ENCODE data around the gene KHDRBS1. TPM values are rescaled to one million over a fixed set of nuclear protein-coding genes. Genes with fewer than 3 reads are reported as not detected.

KHDRBS1 gene
- total RNA-seq, 1 experiment from 2014 or later = 200 TPM

Other genes with a start within 250 kb of the KHDRBS1 start
- 45.4 and 49.5 TPM in 2 replicates for gene ADGRB2, start 249.5 kb upstream of the KHDRBS1 start, total RNA-seq (2014; rRNA removed; shearing (Covaris generic))
- gene SPOCD1, start 197.8 kb upstream of the KHDRBS1 start, total RNA-seq (2014; rRNA removed; shearing (Covaris generic)) = 11.8 and 25.3 TPM in 2 replicates
- gene PTP4A2, start 75.5 kb upstream of the KHDRBS1 start, total RNA-seq (2014; rRNA removed; shearing (Covaris generic)) = 280 and 436 TPM in 2 replicates
- gene TMEM39B, start 59.1 kb downstream of the KHDRBS1 start, total RNA-seq (2014; rRNA removed; shearing (Covaris generic)) = 10.3 and 19.0 TPM in 2 replicates
- gene KPNA6, start 94.2 kb downstream of the KHDRBS1 start, total RNA-seq (2014; rRNA removed; shearing (Covaris generic)) = 30.8 and 36.0 TPM in 2 replicates
- 52.9 and 72.8 TPM in 2 replicates for gene TXLNA, start 165.8 kb downstream of the KHDRBS1 start, total RNA-seq (2014; rRNA removed; shearing (Covaris generic))
- gene CCDC28B, start 186.7 kb downstream of the KHDRBS1 start, total RNA-seq (2014; rRNA removed; shearing (Covaris generic)) = 24.4 and 30.9 TPM in 2 replicates
- gene IQCC, start 191.8 kb downstream of the KHDRBS1 start, total RNA-seq (2014; rRNA removed; shearing (Covaris generic)) = 3.3 and 4.0 TPM in 2 replicates
- gene DCDC2B, start 195.2 kb downstream of the KHDRBS1 start, total RNA-seq (2014; rRNA removed; shearing (Covaris generic)) = not detected in 2 replicates
- 11.8 and 17.0 TPM in 2 replicates for gene TMEM234, start 208.5 kb downstream of the KHDRBS1 start, total RNA-seq (2014; rRNA removed; shearing (Covaris generic))
- gene EIF3I, start 208.5 kb downstream of the KHDRBS1 start, total RNA-seq (2014; rRNA removed; shearing (Covaris generic)) = 451 and 486 TPM in 2 replicates
- not detected in 2 replicates for gene FAM167B, start 233.4 kb downstream of the KHDRBS1 start, total RNA-seq (2014; rRNA removed; shearing (Covaris generic))
- gene LCK, start 237.4 kb downstream of the KHDRBS1 start, total RNA-seq (2014; rRNA removed; shearing (Covaris generic)) = not detected in 2 replicates

All from G401 (cell line).